Measurements from ENCODE around the gene PIP4K2A.
"Not testable (repeated sequence)": the region's sequence is repeated elsewhere in the genome, so short reads cannot be mapped to it uniquely, and the experiment has no call there.

DNA sequence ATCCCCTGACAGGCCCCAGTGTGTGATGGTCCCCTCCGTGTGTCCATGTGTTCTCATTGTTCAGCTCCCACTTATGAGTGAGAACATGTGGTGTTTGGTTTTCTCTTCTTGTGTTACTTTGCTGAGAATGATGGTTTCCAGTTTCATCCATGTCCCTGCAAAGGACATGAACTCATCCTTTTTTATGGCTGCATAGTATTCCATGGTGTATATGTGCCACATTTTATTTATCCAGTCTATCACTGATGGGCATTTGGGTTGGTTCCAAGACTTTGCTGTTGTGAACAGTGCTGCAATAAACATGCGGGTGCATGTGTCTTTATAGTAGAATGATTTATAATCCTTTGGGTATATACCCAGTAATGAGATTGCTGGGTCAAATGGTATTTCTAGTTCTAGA is 206.2 kb downstream of the PIP4K2A start:
- not testable (repeated sequence) for TF ChIP-seq CTCF (IDR thresholded peaks at IDR 0.05; ENCODE audit: extremely low read depth in 1 of 2, insufficient read depth in 1 of 2, low read depth in 1 of 2, low read length in 2 of 2); EZH2 (IDR thresholded peaks at IDR 0.05; ENCODE audit: borderline replicate concordance, low read depth, low read length, severe bottlenecking); POLR2A (IDR thresholded peaks at IDR 0.05; ENCODE audit: low read depth, low read length); POLR2AphosphoS5 (IDR thresholded peaks at IDR 0.05; ENCODE audit: insufficient read depth, low read depth, low read length); MYC (IDR thresholded peaks at IDR 0.05; ENCODE audit: low read depth, low read length)
